ENCODE data around the gene MCU.

DNA sequence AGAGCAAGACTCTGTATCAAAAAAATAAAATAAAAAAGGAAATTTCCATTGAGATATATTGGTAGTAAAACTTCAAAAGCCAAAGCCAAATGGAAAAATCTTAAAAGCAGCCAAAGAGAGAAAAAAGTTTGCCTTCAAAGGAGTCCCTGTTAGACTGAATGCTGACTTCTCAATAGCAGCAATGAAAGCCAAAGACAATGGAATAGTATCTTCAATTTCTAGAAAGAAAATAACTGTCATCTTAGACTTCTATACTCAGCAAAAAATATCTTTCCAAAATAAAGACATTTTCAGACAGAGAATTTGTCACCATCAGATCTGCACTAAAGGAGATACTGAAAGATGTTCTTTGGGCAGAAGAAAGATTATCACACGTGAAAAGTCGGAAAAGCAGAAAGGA, 187.3 kb downstream of the MCU start:
- TF ChIP-seq JUNB (IDR thresholded peaks at IDR 0.05): no peak
- TF ChIP-seq POLR2A (IDR thresholded peaks at IDR 0.05; ENCODE audit: low read depth, low read length): no peak

Measured in GM12878 (cell line).